Measurements from ENCODE around the gene TRA2A.
A peak's percentile ranks its signal among the peaks of the same experiment; 100 is the strongest.

The TRA2A gene

DNA sequence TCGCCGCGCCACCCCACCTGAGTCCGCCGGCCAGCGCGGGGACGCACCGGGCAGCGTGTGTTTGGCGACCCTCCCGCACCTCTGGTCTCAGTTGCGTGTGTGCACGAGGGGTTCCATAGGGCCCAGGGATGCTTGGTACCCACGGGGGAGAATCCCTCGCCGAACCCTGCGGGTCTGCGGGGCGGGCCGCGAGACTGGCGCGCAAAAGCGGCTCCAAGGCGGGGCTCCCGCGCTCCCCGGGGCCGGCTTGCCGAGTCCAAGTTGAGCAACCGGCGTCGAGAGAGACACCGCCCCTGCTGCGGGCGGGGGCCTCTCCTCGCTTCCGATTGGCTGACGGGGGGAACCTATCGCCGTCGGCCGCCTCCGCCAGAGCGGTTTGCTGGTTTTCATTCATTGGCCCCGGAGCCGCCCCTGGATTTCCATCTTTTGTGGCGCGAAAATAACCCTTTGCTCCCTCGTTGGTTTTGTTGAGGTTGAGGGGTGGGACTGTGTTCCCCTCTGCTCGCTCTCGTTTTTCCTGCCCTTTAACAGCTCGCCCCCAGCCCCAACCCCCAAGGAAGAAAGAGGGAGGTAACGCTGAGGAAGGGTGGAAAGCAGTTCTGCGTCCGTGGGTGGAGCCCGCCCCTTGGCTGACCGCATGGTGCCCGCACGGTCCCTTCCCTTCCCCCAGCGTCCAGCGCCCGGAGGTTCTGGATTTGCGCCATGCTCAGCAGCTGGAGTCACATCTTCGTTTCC lies 57.5 kb downstream of the TRA2A start:
- H3K9me3 ChIP-seq (ENCODE audit: insufficient read depth, low read length), result no peaks in the 10 kb centered on the region
- H3K27ac ChIP-seq (ENCODE audit: low read depth, low read length), result peak overlapping the region; percentile 96
- H3K4me3 ChIP-seq (ENCODE audit: insufficient read depth, low read length, poor library complexity, severe bottlenecking), result peak overlapping the region; percentile 69
- peaks cover 86% of the 10 kb centered on the region for H3F3A ChIP-seq (ENCODE audit: insufficient read depth)
- H3K27me3 ChIP-seq (ENCODE audit: low read length), result no peaks in the 10 kb centered on the region
- H3K4me2 ChIP-seq (ENCODE audit: low read depth, low read length, poor library complexity, severe bottlenecking), result peak overlapping the region; percentile 100
- TF ChIP-seq, protein P1, sequence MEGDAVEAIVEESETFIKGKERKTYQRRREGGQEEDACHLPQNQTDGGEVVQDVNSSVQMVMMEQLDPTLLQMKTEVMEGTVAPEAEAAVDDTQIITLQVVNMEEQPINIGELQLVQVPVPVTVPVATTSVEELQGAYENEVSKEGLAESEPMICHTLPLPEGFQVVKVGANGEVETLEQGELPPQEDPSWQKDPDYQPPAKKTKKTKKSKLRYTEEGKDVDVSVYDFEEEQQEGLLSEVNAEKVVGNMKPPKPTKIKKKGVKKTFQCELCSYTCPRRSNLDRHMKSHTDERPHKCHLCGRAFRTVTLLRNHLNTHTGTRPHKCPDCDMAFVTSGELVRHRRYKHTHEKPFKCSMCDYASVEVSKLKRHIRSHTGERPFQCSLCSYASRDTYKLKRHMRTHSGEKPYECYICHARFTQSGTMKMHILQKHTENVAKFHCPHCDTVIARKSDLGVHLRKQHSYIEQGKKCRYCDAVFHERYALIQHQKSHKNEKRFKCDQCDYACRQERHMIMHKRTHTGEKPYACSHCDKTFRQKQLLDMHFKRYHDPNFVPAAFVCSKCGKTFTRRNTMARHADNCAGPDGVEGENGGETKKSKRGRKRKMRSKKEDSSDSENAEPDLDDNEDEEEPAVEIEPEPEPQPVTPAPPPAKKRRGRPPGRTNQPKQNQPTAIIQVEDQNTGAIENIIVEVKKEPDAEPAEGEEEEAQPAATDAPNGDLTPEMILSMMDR (IDR thresholded peaks at IDR 0.05; ENCODE audit: insufficient read depth, low read length, poor library complexity, severe bottlenecking), result no peak
- TF ChIP-seq EZH2phosphoT487 (conservative IDR thresholded peaks at IDR 0.05; ENCODE audit: low read length), result no peak
- peaks cover 41% of the 10 kb centered on the region for H3K79me2 ChIP-seq (ENCODE audit: insufficient read depth, low read length)
- no peaks in the 10 kb centered on the region for H3K9me2 ChIP-seq (replicated peaks; ENCODE audit: insufficient read depth, low read length)
- H3K36me3 ChIP-seq (ENCODE audit: low read length), result no peaks in the 10 kb centered on the region
- H3K9ac ChIP-seq (ENCODE audit: low read length), result peak overlapping the region; percentile 92
- H4K20me1 ChIP-seq (ENCODE audit: low read depth, low read length), result no peaks in the 10 kb centered on the region
- peak overlapping the region; percentile 75 for H2AFZ ChIP-seq (ENCODE audit: low read depth, low read length, severe bottlenecking)

DNA sequence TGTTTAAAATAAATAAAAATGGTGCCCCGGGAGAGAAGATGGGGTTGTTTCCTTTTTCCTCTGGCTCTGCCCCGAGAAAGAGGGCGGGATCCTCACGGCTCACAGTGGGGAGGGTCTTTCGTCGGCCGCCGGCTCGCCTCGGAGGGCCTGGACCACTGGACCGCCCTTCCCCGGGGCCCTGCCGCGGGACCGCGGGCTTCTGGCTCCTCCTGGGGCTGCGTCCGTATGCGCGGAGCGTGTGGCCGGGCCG lies 58.0 kb downstream of the TRA2A start:
- TF ChIP-seq EZH2phosphoT487 (conservative IDR thresholded peaks at IDR 0.05; ENCODE audit: low read length), result no peak
- TF ChIP-seq, protein P1 (IDR thresholded peaks at IDR 0.05; ENCODE audit: insufficient read depth, low read length, poor library complexity, severe bottlenecking), result no peak
- Histone ChIP-seq H2AFZ (ENCODE audit: low read depth, low read length, severe bottlenecking) (peak overlapping the region; percentile 1), H3K9me2 (replicated peaks; ENCODE audit: insufficient read depth, low read length) (no peaks in the 10 kb centered on the region), H3K36me3 (ENCODE audit: low read length) (no peaks in the 10 kb centered on the region), H3K27ac (ENCODE audit: low read depth, low read length) (peak overlapping the region; percentile 96), H4K20me1 (ENCODE audit: low read depth, low read length) (no peaks in the 10 kb centered on the region), H3K9me3 (ENCODE audit: insufficient read depth, low read length) (no peaks in the 10 kb centered on the region), H3F3A (ENCODE audit: insufficient read depth) (peaks cover 81% of the 10 kb centered on the region), H3K9ac (ENCODE audit: low read length) (peak overlapping the region; percentile 92), H3K4me3 (ENCODE audit: insufficient read depth, low read length, poor library complexity, severe bottlenecking) (peak overlapping the region; percentile 62), H3K4me2 (ENCODE audit: low read depth, low read length, poor library complexity, severe bottlenecking) (peak overlapping the region; percentile 100), H3K79me2 (ENCODE audit: insufficient read depth, low read length) (peaks cover 46% of the 10 kb centered on the region), H3K27me3 (ENCODE audit: low read length) (no peaks in the 10 kb centered on the region)

DNA sequence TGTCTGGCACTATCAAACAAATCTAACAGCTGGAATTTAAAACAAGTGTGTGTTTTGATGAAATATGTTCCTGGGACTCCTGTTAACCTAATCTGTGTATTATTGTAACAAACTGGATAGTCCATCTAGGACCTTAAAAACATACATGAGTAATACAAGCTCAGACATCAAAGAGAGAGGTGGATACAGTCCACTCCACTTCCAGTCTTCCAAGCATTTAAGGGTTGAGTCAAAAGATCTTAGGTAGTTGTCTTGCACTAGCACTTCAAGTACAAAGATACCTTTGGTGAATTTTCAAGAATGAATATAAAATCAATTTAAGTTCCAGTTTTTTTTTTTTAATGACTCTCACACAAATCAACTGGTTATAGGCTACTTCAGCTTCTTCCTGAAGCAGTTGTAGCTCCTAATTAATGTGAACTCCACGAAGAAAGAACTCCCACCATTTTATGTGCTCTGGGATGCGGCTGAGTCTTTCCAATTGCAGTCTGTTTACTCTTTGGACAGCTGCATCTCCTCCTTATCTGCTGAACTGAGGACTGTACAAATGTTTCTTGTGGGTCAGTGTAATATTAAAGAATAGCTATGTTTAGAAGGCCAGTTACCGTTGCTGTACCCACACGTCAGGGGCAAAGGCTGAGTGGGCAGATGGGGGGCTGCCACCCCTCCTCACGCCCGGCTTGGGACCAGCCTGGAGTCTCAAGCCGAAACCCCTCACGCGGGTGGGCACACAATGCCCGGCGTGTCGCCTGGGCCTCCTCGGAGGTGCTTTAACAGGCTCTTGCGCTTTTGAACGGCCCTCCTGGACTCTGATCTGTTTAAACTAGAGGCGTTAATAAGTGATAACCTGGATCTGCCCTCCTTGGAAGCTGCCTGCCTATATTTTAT lies 58.6 kb downstream of the TRA2A start:
- TF ChIP-seq, protein P1 (IDR thresholded peaks at IDR 0.05; ENCODE audit: insufficient read depth, low read length, poor library complexity, severe bottlenecking), result no peak
- no peak for TF ChIP-seq EZH2phosphoT487 (conservative IDR thresholded peaks at IDR 0.05; ENCODE audit: low read length)
- H3K27me3 ChIP-seq (ENCODE audit: low read length), result no peaks in the 10 kb centered on the region
- no peaks in the 10 kb centered on the region for H3K36me3 ChIP-seq (ENCODE audit: low read length)
- H3K27ac ChIP-seq (ENCODE audit: low read depth, low read length), result peak overlapping the region; percentile 96
- peaks cover 52% of the 10 kb centered on the region for H3K79me2 ChIP-seq (ENCODE audit: insufficient read depth, low read length)
- peak overlapping the region; percentile 62 for H3K4me3 ChIP-seq (ENCODE audit: insufficient read depth, low read length, poor library complexity, severe bottlenecking)
- H2AFZ ChIP-seq (ENCODE audit: low read depth, low read length, severe bottlenecking), result peak overlapping the region; percentile 1
- no peaks in the 10 kb centered on the region for H3K9me3 ChIP-seq (ENCODE audit: insufficient read depth, low read length)
- peak overlapping the region; percentile 100 for H3K4me2 ChIP-seq (ENCODE audit: low read depth, low read length, poor library complexity, severe bottlenecking)
- peaks cover 80% of the 10 kb centered on the region for H3F3A ChIP-seq (ENCODE audit: insufficient read depth)
- H4K20me1 ChIP-seq (ENCODE audit: low read depth, low read length), result no peaks in the 10 kb centered on the region
- H3K9ac ChIP-seq (ENCODE audit: low read length), result peak overlapping the region; percentile 92
- no peaks in the 10 kb centered on the region for H3K9me2 ChIP-seq (replicated peaks; ENCODE audit: insufficient read depth, low read length)

All from SU-DHL-6 (cell line).